GM12891 (cell line): ENCODE measurements around the gene GTF2I.

Experiments used
- POLR2A ChIP-seq: IDR thresholded peaks from 2 replicates; pipeline ENCODE4 v1.6.1; 2011; ENCODE audit warnings: low read depth, low read length, control low read depth
- POLR2AphosphoS5 ChIP-seq: IDR thresholded peaks from 2 replicates; pipeline ENCODE4 v1.6.1; 2011; ENCODE audit warnings: low read depth, low read length, control low read depth
- POU2F2 ChIP-seq: IDR thresholded peaks from 2 replicates; pipeline ENCODE4 v1.6.1; 2011; ENCODE audit warnings: low read depth, mild to moderate bottlenecking, control low read depth, low read length, moderate library complexity
- SPI1 ChIP-seq: IDR thresholded peaks from 2 replicates; pipeline ENCODE4 v1.6.1; 2011; ENCODE audit warnings: low read depth, low read length, control low read depth
- TAF1 ChIP-seq: IDR thresholded peaks from 2 replicates; pipeline ENCODE4 v1.6.1; 2011; ENCODE audit warnings: low read depth, low read length, control low read depth

DNA sequence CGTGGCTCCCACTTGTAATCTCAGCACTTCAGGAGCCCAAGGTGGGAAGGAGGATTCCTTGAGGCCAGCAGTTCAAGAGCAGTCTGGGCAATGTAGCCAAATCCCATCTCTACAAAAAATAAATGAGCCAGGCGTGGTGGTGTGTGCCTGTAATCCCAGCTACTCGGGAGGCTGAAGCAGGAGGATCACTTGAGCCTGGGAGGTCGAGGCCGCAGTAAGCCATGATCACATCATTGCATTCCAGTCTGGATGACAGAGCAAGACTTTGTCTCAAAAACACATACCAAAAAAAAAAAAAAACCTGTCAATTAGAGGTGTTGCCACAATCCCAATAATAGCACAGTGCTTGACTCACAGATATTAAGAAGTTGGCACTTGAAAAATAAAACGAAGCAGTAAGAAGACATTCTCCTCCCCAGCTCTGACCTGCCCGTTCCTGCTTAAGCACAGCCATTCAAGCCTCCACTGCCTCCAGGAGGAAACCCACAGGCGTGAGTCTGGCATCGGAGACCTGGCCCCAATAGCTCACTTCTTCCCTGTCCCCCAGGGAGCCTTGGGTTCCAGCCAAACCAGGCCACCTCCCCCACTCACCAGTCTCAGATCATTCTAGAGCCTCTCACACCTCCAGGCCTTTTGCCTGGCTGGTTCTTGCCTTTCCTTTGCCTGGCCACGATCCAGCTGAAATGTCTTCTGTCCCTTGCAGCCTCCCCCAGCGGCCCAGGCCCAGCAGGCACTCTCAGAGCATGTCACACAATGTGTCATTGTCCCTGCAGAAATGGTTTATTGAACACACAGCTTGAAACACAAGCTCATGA is 45.3 kb upstream of the GTF2I start:
- TF ChIP-seq POLR2A (no peak), TAF1 (no peak), SPI1 (no peak), POLR2AphosphoS5 (no peak), POU2F2 (no peak)
